HG03060 (cell line): ENCODE results near the gene MYRFL.
"Not testable (repeated sequence)": the region's sequence is repeated elsewhere in the genome, so short reads cannot be mapped to it uniquely, and the experiment has no call there.

Experiments used
- ATAC-seq: cut with Tn5 transposase; IDR thresholded peaks from one replicate; pipeline ENCODE4 v1.9.1; 2021; ENCODE audit warnings: low read depth, moderate number of reproducible peaks; ENCODE audit not compliant: unreplicated experiment

Gene MYRFL

DNA sequence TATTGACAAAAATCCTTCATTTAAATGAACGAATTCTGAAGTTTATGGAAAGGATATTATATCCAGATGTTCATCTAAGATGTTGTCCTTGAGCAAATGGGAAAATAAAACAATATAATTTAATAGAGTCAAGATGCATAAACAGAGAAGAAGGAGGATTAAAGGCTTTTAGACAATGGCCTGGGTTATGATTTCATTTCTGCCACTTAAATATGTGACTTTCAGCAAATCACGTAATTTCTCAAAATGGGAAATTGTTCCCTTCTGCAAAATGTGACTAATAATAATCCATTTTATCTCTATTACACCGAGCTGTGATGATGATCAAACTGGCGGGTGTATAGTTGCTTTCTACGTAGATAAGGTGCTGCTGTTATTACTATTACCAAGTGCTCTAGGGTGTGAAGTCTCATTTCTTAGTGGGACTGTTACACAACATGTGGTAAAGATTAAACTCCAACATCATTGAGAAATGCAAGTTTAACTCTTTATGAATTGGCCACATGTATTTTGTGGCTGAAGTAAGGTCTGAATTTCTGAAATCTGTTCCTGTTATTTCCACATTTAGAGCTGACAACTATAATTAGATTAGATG lies 157.0 kb downstream of the MYRFL start:
- ATAC-seq, result no peak

DNA sequence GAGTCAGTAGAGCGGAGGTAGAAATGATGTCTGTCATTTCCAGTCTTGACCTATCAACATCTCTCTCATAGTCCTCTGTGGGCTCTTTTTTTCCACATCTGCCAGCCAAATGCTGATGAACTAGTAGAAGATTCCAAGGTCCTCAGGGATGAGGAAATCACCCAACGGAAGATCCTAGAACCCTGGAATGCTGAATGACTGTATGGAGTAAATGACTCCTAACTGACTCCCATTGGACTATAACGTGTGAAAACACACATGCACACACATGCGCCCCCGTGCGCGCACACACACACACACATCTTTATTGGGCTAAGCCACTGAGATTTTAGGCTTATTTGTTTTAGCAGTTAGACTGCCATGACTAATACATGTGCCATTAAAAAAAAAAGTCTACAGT lies 159.2 kb downstream of the MYRFL start:
- ATAC-seq, result no peak

DNA sequence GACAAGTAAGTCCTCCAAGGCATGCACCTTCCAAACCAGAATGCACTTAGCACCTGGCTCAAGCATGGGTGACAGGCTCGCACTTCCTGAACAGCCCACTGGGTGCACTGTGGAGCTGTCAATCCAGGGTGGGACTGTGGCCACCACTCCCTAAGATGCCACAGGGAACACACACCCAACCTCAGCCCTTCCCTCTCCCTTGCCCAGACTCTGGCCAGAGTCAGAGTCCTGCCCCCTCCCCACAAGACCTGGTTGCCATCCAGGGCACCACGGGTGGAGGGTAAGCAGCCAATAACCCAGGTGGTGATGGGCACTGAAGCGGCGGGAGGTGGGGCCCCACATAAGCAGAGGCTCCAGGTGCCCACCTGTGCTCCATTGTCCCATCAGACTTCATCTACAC lies 160.6 kb downstream of the MYRFL start:
- no peak for ATAC-seq

DNA sequence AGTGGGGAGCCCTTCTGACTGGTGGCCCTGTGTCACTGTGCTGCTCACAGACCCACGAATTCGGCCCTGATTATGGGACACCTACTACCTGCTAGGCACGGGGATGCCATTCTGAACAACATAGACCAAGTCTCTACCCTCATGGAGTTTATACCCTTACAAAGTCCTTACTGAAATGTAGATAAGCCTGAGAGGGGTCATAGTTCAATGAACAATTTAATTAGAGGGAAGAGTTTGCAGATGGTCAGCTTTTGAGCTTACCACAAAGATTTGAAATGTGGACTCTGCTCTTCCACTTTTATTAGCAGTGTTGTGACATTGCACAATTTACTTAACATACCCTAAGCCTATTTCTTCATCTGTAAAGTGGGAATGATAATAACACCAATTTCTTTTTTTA lies 161.1 kb downstream of the MYRFL start:
- ATAC-seq, result no peak

DNA sequence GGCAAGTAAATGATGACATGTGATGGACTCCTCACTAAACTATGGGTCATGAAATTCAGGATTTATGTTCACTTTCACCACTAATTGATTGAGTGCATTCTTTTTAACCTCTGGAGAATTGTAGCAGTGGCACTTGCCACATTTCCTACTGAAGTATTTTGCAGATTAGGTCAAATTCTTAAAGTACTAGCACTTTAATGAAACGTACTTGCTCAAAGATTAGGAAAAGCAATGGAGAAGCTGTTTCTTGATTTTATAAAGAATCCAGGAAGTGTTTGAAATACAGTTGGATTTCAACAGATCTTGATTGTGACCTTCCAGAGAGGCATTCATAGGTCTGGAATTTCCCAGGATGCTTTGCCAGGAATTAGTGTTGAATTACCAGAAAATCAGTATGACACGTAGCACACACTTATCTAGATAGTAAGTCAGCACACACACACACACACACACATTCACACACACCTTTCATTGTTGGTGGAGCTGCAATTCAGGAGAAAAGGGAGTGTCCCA lies 162.6 kb downstream of the MYRFL start:
- ATAC-seq, result no peak

DNA sequence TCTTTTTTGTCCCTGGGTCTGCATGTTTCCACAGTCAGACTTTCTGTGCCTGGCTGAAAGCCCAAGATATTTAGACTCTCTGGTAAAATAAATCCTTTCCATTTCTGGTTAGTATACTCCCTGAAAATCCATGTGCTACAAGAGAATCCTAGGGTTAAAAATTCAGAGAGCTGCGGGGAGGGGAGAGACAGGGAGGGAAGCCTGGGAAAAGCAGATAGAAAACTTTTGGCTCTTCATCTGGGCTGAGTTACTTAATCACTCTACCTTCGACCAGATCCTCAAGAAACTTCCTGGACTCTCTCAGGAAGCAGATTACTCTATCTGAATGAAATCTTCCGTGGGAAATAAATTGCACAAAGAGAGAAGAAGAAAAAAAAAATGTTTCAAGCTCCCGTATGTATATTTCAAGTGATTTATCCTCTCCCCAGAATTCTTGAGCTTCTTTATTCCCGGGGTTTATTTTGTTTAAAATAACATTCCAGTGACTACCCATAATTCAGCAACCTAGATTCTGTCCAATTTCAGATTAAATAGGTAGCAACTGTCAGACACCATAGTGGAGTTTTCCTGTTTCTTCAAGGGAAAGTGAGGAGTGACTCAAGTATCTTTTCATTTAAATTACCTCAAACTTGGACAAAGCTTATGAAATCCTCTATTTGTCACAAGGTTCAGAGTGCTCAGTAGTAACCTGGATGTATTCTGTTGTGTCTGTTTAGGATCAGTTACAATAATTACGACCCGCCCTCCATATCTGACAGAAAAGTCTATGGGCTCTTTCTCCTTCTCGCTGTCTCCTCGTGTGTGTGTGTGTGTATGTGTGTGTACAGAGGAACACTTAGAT lies 163.7 kb downstream of the MYRFL start:
- ATAC-seq, result no peak

DNA sequence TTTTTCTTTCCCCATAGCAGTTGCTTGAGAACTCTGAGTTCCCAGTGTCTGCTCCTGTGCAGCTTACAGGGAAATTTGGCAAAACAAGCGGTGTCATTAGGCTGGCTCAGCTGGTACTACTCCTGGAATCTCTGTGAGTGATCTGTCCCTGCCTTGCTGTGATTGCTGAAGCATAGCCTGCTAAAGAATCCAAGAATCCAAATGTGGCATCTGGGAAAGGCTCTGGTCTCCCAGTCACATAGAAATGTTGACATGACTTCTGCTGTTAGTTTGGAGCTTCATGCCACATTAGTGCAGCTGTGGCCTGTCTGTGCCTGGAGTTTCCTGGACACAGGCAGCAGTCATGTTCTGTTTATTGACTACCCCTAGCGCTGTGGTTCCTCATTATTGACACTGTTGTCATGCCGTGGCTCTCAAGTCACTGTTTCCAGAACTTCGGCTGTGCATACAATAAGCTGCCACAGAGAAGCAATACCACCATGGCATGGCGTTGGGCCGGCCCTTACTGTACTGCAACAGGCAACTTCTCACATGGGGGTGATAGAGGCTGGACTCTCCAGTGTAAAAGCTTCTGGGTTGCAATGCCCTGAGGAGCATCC lies 166.8 kb downstream of the MYRFL start:
- no peak for ATAC-seq

DNA sequence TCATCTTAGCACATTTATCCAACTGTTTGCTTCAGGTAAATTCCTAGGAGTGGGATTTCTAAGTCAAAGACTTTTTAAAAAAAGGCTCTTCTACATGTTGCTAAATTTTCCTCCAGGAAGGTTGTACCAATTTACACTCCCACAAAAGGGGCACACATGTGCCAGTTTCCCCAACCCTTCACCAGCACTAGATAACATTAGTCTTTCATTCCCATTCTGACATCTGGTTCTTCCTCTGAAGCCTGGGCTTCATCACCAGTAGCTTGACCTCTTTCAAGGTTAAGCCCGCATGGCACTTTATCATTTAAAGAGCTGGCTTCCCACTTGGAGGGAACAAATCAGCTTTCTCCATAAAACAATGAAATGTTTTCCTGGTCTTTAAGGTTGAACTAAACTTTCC lies 168.4 kb downstream of the MYRFL start:
- no peak for ATAC-seq

DNA sequence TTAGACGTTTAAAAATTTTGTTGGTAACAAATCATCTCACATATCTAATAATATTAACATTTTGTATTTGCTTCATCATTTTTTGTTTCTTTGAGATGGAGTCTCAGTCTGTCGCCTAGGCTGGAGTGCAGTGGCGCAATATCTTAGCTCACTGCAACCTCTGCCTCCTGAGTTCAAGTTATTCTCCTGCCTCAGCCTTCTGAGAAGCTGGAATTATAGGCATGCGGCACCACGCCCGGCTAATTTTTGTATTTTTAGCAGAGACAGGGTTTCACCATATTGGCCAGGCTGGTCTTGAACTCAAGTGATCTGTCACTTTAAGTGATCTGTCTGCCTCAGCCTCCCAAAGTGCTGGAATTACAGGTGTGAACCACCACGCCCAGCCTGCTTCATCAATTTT lies 169.1 kb downstream of the MYRFL start:
- not testable (repeated sequence) for ATAC-seq

DNA sequence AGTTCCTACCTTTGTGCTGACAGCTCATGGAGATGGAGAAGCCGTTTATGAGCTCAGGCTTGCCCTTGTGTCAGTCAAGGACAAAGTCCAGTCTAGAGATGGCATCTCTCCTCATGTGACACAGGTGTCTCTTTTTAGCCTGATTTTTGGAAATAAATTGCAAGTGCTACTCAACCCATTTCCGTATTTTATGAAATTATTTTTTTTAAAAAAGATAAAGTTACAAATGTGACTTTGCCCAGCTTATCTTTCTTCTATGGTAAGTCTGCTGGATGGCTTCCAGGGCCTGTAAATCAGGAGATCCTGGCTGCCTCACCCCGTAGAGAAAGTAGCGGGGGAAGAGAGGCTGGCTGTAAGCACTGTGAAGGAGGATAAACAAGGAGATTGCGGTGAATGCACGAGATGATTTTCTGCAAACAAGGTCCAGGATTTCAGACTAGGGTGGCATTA lies 169.7 kb downstream of the MYRFL start:
- no peak for ATAC-seq

DNA sequence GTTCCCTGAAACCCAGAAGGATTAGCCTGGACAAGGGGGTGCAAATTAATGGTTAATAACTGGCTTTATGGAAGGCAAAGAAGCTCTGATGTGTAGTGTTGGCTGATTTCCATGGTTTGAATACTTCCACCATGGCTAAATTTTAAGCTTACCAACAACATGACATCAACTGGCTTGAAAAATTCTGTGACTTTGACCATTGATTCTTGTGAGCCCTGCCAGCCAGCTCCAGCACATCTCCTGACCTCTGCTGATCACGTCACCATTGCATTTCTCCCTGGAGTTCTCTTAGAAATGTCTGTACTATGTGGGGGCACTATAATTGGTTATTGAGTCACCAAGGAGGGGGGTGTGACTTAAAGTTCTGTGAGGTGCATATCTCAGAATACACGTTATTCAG lies 171.2 kb downstream of the MYRFL start:
- no peak for ATAC-seq

DNA sequence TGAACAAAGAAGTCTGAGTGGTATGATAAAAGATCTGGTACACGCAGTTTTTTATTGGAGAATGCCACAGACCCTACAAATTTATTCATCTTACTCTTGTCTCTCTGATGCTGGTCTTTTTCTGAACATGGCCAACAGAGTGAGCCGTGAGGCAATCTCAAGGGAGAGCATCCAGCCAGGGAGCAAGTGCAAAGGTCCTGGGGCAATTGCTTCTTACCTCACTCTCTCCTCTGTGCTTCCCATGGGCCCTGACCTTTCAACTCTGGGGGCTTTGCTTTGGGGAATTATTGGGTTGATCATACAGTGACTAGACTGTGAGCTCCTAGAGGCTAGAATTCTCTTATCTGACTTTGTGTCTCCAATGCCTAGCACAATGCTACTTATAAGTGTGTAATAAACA lies 171.7 kb downstream of the MYRFL start:
- ATAC-seq, result no peak

DNA sequence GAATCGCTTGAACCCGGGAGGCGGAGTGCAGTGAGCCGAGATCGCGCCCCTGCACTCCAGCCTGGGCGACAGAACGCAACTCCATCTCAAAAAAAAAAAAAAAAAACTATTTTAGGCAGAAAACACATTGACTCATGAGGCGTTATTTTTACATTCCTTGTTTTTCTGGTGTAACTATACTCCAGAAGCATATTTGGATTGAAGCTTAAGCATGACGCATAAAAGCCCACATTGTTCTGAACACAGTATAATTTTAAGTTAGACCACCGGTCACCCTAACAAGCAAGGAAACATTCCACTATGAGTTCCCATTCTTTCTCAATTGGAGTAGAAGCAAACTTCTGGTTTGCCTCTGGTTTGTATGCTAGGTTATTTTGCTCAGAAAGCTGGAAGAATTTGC lies 173.0 kb downstream of the MYRFL start:
- no peak for ATAC-seq

DNA sequence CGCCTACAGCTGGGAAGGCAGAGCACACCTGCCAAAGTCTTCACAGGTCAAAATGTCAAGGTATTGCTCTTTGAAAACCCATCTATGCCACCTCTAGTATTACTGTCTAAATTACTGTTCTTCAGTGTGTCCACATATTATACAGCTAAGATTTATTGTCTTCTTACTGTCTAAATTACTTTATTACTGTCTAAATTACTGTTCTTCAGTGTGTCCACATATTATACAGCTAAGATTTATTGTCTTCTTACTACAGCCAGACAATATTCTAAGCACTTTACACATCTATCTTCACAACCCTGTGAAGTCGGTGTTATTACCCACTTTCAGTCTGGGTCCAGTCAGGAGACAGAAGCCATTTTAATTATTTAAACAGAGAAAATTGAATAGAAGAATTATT lies 173.9 kb downstream of the MYRFL start:
- ATAC-seq, result no peak

DNA sequence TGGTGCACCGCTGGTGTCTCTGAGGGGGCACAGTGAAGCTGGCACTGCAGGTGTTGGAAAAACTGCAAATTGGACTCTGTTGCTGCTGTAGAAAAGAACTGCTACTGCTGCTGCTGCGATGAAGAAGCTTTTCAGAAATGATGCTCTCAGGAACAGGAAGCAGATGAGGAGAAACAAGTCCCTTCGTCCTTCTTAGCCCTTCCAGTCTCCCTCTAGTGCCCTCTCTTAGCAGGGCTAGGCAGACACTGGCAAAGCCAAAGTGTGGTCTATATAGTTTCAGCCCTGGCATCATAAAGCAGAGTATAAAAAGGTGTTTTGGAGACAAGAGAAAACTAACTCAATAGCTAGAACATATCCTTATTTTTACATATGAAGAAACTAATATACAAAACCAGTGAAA lies 174.5 kb downstream of the MYRFL start:
- ATAC-seq, result no peak

DNA sequence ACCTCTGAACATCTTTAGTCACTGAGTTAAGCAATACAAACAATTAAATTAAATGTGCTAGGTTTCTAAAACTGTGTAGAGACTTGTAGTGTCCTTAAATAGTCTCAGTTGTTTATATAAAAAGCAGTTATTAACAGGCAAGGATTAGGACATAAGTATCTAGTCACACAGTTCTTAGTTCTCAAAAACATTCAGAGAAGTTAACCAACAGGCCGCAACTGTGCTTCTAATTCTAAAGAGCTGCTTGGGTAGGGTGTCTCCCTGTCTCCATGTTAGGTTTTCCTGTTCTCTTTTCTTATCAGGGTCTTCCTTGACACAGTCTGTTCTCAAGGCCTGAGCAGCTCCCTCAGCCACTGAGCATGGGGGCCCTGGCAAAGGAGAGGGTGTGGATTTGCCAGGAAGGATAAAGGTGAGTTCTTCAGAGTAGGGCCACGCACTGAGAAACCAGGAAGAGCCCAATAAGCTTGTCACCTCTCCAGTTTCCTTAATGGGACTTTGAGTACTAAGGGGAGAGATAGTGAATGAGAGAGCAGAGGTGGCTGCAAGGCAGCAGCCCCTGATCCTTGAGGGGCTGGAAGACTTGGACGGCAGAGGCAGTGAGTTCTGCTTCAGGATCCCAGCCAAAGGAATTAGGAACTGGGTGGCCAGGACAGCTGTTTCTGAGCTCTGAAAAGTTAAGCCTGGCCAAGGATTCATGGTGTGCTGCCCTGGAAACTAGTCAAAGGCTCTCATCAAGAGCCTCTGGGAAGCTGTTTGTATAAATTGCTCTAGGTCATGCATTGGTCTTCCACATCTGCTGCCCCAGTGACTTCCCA lies 177.3 kb downstream of the MYRFL start:
- ATAC-seq, result no peak

DNA sequence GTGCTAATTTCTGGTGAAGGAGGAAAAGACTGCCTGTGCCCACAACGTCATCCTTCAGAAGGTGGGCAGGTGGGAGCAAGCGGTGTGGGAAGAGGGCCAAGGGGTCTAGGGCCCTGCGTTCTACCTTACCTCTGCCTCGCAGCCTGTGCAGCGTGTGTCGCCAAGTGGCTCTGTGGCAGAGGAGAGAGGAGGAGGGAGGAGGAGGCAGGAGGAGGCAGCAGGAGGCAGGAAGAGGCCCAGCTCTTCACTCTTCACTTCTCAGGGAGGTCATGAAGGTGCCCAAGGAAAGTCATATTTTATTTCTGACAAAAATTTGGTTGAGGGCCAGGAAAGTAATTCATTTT lies 177.9 kb downstream of the MYRFL start:
- no peak for ATAC-seq

DNA sequence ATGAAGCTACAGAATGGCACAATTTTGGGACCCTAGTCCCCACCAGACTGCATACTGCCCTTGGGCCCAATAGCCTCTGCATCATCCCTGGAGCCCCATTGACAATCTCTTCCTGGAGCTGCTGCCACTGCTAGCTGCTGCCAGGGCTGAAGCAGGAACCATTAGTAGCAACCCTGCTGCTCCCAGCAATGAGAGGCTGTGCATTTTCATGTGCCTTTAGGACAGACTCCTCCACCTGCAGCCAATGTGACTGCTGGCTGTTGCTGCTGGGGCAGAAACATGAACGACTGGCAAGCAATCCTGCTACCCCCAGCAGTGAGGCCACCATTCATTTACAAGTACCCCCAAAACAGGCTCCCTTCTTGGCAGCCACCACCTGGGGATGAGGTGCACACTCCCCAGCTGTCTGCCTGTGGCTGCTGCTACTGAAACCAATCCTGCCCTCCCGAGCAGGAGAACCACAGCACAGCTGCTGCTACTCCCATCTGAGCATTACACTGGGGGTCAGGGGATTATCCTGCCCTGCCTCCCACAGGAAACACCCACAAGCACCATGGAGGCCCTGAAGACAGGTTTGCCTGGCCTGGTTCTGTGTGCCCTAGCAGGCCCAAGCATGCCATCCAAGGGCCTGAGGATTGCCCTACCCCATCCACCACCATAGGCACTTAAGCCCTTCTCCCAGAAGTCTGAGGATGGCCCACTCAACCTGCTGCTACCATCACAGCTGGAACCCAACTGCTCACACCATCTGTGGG lies 181.0 kb downstream of the MYRFL start:
- ATAC-seq, result no peak

DNA sequence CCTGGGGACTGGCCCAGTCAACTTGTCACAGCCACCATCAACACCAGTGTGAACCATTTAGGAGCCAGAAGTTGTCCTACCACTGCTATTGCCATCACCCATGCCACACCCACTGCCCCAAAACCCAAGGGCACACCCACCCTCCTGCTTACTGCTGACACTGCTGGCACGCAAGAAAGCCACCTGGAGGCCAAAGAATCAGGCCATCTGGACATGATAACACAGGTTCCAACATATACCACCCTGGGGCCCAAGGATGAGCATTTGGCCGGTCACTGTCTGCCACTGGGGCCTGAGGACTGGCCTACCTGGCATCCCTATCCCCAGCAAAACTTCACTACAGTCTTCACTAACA lies 181.6 kb downstream of the MYRFL start:
- ATAC-seq, result no peak

DNA sequence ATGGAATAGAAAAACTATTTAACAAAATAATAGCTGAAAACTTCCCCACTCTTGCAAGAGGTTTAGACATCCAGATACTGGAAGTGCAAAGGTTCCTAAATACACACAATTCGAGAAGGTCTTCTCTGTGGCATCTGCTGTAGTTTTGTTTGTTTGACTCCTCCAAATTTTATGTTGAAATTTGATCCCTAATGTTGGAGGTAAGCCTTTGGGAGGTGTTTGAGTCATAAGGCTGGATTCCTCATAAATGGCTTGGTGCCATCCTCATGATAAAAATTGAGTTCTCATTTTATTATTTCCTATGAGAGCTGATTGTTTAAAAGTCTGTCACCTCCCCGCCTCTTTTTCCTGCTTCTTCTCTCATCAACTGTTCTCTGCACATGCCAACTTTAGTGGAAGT lies 182.7 kb downstream of the MYRFL start:
- ATAC-seq, result no peak
